HG03097 (cell line): Measurements from ENCODE around the gene DAP.

Experiments
- ATAC-seq: cut with Tn5 transposase; IDR thresholded peaks from one replicate; pipeline ENCODE4 v1.9.1; 2021; ENCODE audit not compliant: unreplicated experiment, low FRiP score

The DAP gene

DNA sequence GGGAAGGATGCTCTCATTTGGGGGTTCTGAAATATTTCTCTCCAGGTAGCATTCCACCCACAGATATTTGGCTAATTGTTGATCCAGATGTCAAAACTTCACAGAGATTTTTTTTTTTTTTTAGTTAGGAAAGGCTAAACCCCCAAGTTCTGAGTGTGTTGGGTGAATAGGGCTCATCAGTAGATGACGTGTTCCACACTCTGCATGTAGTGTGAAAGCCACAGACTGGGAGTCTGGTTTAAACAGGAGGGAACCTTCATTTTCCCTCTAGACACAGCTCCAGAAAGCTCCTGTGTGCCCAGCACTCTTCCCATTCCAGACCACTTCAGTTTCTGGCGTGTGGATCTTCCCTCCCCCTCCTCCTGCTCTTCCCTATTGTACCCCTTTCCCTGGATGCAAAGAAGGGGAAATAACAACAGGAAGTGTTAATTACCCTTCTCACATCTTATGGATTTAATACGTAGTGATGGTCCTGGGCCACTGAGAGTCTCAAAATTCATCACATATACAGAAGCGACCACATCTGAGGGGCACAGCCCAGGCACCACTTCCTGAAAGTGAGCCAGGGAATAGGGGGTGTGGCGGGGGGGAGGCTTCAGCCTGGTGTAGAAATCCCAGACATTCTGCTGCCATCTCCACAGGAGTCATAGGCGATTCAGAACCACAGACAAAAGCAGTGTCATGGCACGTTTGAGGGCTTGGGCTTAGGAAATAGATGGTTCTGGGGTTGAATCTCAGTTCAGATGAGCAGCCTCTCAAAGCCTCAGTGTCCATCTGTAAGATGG lies 65.1 kb downstream of the DAP start:
- ATAC-seq = no peak

DNA sequence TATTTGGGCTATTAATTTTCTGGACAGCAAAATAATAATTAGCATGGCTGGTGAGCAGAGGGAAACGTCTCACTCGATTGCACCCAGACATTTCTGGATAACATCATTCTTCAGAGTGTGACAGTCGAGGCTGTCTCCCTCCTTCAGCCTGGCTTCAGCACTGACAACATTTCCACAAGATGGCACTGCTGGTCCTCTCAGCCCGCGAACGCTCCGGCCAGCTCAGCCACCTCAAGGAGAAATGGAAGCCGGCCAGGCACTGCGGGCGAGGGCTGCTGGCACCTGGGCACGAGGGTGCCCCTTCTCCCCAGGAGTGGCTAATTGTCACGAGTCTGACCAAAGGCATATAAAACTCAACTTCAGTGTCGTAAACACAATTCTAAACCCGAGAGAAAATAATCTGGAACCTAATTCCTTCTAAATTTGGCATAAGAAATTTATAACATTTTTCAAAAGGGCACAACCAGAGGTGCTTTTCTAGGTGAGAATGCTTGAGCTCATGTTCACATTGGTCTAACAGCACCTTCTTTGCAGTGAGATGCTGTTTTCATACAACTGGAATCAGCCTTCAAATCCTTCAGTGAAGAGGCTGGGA lies 65.9 kb downstream of the DAP start:
- peak; percentile 57 for ATAC-seq

DNA sequence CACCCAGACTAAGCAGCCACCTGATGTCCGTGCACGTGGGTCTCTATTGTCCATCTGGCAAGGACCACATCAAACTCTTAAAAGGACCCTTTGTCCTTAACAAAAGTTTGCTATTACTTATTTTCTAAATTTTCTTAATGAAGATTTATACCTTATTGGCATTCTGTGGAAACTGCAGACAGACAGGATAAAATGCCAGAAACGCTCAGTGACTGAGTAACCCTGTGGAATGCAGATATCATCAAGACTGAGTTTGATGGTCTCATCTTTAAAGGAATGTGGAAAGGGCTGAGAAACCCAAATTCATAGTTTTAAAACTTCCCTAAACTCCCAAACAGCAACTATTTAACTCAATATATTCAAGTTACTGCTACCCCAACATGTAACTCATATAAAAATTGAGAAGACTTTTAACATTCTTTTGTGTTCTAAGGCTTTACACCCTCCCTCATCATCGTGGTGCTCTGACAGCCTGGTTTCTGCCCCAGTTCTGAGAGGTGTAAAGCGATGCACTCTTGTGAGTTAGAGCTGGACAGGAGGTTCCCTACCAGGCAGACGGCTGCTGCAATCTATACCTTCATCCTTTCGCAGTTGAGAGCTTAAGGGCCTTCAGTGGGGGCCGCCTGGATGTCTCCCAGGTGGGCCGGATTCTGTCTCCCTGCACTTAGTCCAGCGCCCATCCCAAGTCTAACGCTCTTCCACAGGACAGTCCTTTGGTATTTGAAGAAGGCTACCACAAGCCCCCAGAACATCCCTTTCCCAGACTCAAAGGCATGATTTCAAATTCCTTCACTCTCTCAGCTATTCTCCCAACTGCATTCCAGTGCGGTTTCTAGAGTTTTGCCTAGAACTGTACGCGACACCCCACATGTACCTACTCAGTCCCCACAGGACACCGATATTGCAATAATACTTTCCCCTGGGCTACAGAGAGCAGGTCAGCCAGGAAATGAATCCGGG lies 68.9 kb downstream of the DAP start:
- ATAC-seq = no peak

GRCh38 chr5:10690460-10691440 lies 70.3 kb downstream of the DAP start:
- no peak for ATAC-seq

DNA sequence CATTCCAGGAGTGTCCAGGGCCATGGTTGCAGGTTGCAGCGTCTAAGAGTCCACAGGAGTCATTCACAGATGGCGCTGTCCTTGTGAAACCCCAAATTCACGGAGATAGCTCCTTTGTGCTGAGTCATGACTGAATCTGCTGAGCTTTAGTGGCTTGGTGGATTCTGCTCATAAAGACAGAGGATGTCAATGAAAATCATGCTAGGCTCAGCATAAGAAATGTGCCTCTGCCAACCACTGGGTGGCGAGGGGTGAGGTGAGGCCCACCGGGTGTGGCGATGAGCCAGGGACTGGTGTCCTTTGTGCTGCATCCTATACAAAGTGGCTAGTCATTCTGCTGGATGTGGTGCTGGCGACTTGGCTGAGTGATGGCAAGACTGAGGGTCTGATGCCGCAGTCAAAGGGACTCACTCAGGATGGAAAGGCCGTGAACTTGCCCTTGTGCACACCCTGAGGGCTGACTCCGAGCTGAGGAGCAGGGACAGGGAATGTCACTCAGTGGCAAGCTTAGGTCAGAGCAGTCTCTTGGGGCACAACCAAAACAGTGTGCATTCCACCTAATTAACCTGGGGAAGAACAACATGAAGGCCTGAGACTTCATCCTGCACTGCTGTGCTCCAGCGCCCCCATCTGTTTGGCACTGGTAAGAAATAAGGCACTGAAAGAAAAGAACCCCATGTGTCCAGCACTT lies 71.5 kb downstream of the DAP start:
- ATAC-seq = no peak

- no peak for ATAC-seq
Observed at GRCh38 chr5:10688651-10689171, 72.3 kb downstream of the DAP start.

- ATAC-seq = no peak
Observed at GRCh38 chr5:10686890-10687289, 74.1 kb downstream of the DAP start.

GRCh38 chr5:10685115-10685521 lies 75.9 kb downstream of the DAP start:
- peak; percentile 41 for ATAC-seq

GRCh38 chr5:10684303-10685086 lies 76.5 kb downstream of the DAP start:
- peak; percentile 13 for ATAC-seq

DNA sequence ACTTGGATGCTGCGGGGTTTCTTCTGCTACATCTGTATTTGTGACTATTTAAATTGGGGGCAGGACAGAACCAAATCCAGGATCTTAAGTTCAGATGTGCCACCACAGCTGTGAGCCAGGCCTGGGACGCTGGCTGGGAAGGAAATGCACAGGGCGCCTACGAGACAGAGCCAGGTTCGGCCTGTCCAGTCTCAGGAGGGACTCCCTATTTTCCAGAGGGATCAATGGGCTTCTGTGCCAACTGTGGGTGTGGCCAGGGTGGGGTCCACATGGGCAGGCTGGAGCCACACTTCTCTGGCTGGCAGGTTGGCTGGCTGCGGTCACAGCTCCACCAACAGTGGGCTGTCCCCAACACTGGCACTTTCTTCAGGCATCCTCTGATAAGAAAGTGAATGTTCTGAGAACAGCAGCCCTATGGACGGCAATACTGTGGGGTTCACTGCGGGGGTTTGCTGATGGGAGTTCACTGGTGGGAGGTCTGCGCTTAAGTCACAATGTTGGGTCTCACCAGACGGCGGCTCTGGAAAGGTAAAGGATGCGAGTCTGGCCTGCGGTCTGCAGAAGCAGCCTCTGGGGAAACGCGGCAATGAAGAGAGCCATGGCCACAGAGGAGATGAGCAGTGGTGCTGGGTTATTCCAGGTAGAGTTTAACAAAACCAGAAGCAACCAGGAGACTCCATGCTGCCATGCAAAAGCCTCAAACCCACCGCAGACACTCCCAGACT lies 78.1 kb downstream of the DAP start:
- no peak for ATAC-seq

- no peak for ATAC-seq
Observed at GRCh38 chr5:10681731-10682679, 79.0 kb downstream of the DAP start.

GRCh38 chr5:10680876-10681481 lies 80.1 kb downstream of the DAP start:
- ATAC-seq = no peak

- ATAC-seq = no peak
Observed at GRCh38 chr5:10679336-10679988, 81.6 kb downstream of the DAP start.

DNA sequence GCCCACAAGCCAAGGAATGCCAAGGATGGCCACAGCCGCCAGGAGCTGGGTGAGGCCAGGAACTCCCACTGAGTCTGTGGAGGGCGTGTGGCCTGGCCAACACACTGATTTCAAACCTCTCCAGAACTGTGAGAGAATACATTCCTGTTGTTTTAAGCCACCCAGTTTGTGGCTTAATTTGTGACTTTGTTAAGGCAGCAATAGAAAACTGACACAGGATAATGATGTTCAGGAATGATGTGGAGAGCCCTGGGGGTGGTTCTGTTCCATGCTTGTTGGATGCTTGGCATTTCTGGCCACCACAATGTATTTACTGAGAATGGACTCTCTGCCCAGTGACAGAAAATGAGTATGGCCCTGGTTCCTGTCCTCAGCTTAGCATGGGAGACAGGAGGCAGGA lies 82.8 kb downstream of the DAP start:
- no peak for ATAC-seq

DNA sequence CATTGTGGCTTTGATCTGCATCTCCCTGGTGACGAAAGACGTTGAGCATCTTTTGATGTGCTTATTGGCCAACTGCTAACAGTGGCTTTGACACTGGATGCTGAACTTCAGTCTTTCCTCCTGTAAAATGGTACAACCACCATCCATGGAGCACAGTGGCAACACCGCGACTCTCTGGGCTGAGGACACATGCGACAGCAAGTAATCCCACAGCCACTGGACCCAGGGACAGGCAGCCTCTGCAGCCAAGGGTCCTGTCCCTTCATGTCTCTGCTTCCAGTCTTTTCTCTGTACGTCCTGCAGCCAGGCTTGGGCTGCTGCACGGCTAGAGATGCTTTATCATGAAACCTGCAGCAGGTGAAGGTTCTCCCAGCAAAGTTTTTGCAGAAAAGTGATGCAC lies 83.5 kb downstream of the DAP start:
- no peak for ATAC-seq

DNA sequence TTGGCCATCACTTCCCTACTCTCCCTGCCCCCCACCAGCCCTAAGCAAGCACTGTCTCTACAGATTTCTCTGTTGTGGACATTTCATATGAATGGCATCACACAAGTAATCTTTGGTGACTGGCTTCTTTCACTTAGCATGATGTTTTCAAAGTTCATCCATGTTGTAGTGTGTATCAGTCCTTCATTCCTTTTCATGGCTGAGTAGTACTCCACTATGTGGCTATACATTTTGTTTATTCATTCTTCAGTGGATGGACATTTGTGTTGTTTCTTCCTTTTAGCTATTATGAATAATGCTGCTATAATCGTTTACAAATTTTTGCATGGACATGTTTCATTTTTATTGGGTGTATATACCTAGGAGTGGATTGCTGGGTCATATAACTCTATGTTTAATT lies 84.1 kb downstream of the DAP start:
- no peak for ATAC-seq
